SK-N-SH (cell line): ENCODE results near the gene DTNBP1. TPM values are rescaled to one million over a fixed set of nuclear protein-coding genes. Genes with fewer than 3 reads are reported as not detected.
"Not testable (repeated sequence)": the region's sequence is repeated elsewhere in the genome, so short reads cannot be mapped to it uniquely, and the experiment has no call there.

Experiments
- CTCF ChIA-PET: fragments of 300-600, 350-600 bp; formaldehyde crosslinking; extraction: SDS; loops from one replicate; lab custom pipeline; 2021; lab: Yijun Ruan, JAX
- POLR2A ChIA-PET: fragments of 350-600 bp; sonication (Branson Sonifier 250); formaldehyde crosslinking; extraction: SDS; loops from one replicate; lab custom pipeline; 2020; ENCODE audit warnings: antibody characterized with exemption, inconsistent platforms; lab: Yijun Ruan, JAX
- DNase-seq: peaks from one replicate; pipeline ENCODE4 v3.0.0; 2012
- H2AFZ ChIP-seq: fragments of 200-600 bp; sonication (generic); 2 replicates; pipeline ENCODE4 v1.8.1; 2016; ENCODE audit warnings: antibody characterized with exemption, mild to moderate bottlenecking, low read depth
- H3F3A ChIP-seq: fragments of 200-600 bp; sonication (generic); replicated peaks from 2 replicates; pipeline ENCODE3; 2016; ENCODE audit warnings: antibody characterized with exemption, mild to moderate bottlenecking; ENCODE audit not compliant: insufficient read depth
- H3K27ac ChIP-seq, 2 experiments: fragments of 200-500 bp in 1 of 2; fragments of 200-600 bp in 1 of 2; sonication (Bioruptor generic) in 1 of 2; sonication (generic), shearing (Covaris generic) in 1 of 2; 2 replicates each; pipeline versions ENCODE4 v1.5.1 to v1.6.1; 2014 to 2016; ENCODE audit warnings: low read depth in 2 of 2, inconsistent platforms in 1 of 2, low read length in 1 of 2, mild to moderate bottlenecking in 1 of 2, mixed read lengths in 1 of 2
- H3K27me3 ChIP-seq: fragments of 200-600 bp; sonication (generic), shearing (Covaris generic); 2 replicates; pipeline ENCODE4 v1.6.1; 2016; ENCODE audit warnings: mixed run types; ENCODE audit not compliant: insufficient read depth
- H3K36me3 ChIP-seq, 2 experiments: fragments of 200-500 bp in 1 of 2; fragments of 200-600 bp in 1 of 2; sonication (Bioruptor generic) in 1 of 2; sonication (generic) in 1 of 2; replicated peaks in 1 of 2; 2 replicates each; pipeline versions ENCODE3 to v1.5.1; 2014 to 2016; ENCODE audit warnings: low read length in 1 of 2, mild to moderate bottlenecking in 1 of 2; ENCODE audit not compliant: insufficient read depth in 2 of 2, control insufficient read depth in 1 of 2
- H3K4me1 ChIP-seq, 2 experiments: fragments of 200-500 bp in 1 of 2; fragments of 200-600 bp in 1 of 2; sonication (Bioruptor generic) in 1 of 2; sonication (generic), shearing (Covaris generic) in 1 of 2; 2 replicates each; pipeline versions ENCODE4 v1.5.1 to v1.6.1; 2014 to 2016; ENCODE audit warnings: low read depth in 1 of 2, low read length in 1 of 2, mixed run types in 1 of 2; ENCODE audit not compliant: insufficient read depth in 2 of 2, control insufficient read depth in 1 of 2
- H3K4me2 ChIP-seq: fragments of 200-600 bp; sonication (generic), shearing (Covaris generic); 2 replicates; pipeline ENCODE4 v1.6.1; 2017; ENCODE audit warnings: mixed run types
- H3K4me3 ChIP-seq, 2 experiments: fragments of 200-500 bp in 1 of 2; fragments of 200-600 bp in 1 of 2; sonication (Bioruptor generic) in 1 of 2; sonication (generic), shearing (Covaris generic) in 1 of 2; 2 replicates each; pipeline versions ENCODE4 v1.5.1 to v1.8.1; 2014 to 2016; ENCODE audit warnings: low read depth in 2 of 2, inconsistent platforms in 1 of 2, low read length in 1 of 2, mild to moderate bottlenecking in 1 of 2, mixed read lengths in 1 of 2, moderate library complexity in 1 of 2
- H3K79me2 ChIP-seq: fragments of 200-600 bp; sonication (generic); 2 replicates; pipeline ENCODE4 v1.8.1; 2017; ENCODE audit warnings: mild to moderate bottlenecking; ENCODE audit not compliant: insufficient read depth
- H3K9ac ChIP-seq: fragments of 200-600 bp; sonication (generic); 2 replicates; pipeline ENCODE4 v1.6.1; 2017; ENCODE audit warnings: mixed run types
- H3K9me2 ChIP-seq: fragments of 200-600 bp; sonication (generic); 2 replicates; pipeline ENCODE4 v1.6.1; 2017; ENCODE audit warnings: mixed run types
- H3K9me3 ChIP-seq: fragments of 200-600 bp; sonication (generic); 2 replicates; pipeline ENCODE4 v1.6.1; 2017; ENCODE audit warnings: mixed run types, mild to moderate bottlenecking, moderate library complexity
- H4K20me1 ChIP-seq: fragments of 200-600 bp; sonication (generic); 2 replicates; pipeline ENCODE4 v1.6.1; 2017; ENCODE audit warnings: mild to moderate bottlenecking, mixed run types; ENCODE audit not compliant: insufficient read depth
- FOXM1 ChIP-seq: IDR thresholded peaks from 2 replicates; pipeline ENCODE4 v1.4.0; 2012; ENCODE audit warnings: low read depth, mild to moderate bottlenecking
- JUND ChIP-seq: IDR thresholded peaks from 2 replicates; pipeline ENCODE4 v1.4.0; 2012
- MEF2A ChIP-seq: IDR thresholded peaks from 2 replicates; pipeline ENCODE4 v1.4.0; 2012; ENCODE audit warnings: low read depth, borderline replicate concordance
- RFX5 ChIP-seq: IDR thresholded peaks from 2 replicates; pipeline ENCODE4 v1.6.1; 2012; ENCODE audit warnings: mild to moderate bottlenecking, improper control_type of control experiment, low read length
- SMC3 ChIP-seq: IDR thresholded peaks from 2 replicates; pipeline ENCODE4 v1.6.1; 2012; ENCODE audit warnings: low read depth, low read length, improper control_type of control experiment
- TAF1 ChIP-seq: IDR thresholded peaks from 2 replicates; pipeline ENCODE4 v1.6.1; 2012; ENCODE audit warnings: low read depth, mild to moderate bottlenecking, low read length, moderate library complexity, borderline replicate concordance
- YY1 ChIP-seq: IDR thresholded peaks from 2 replicates; pipeline ENCODE4 v1.4.0; 2012; ENCODE audit warnings: low read depth, mild to moderate bottlenecking
- WGBS: methylation state at CpG from one replicate; pipeline ENCODE4 v1.1.6; 2017; ENCODE audit warnings: low lambda C conversion rate; 5-methylcytosine and 5-hydroxymethylcytosine counted together
- polyA plus RNA-seq, 3 experiments: library from polyadenylated mRNA; depleted of rRNA; stranded (reverse); fragments of >200 nt; gene quantifications; 2 replicates each; pipeline ENCODE4 v1.2.3, GENCODE V29; 2012
- TF ChIP-seq, protein P1 (sequence below): IDR thresholded peaks from 2 replicates; pipeline ENCODE4 v1.4.0; 2012; ENCODE audit warnings: low read depth, borderline replicate concordance
- TF ChIP-seq, protein P2 (sequence below): IDR thresholded peaks from 2 replicates; pipeline ENCODE4 v1.4.0; 2012; ENCODE audit warnings: low read depth, borderline replicate concordance
- TF ChIP-seq, protein P3 (sequence below): fragments of 200-600 bp; sonication (generic); IDR thresholded peaks from 2 replicates; pipeline ENCODE4 v1.6.1; 2017; ENCODE audit warnings: antibody characterized with exemption, mild to moderate bottlenecking, moderate library complexity
- TF ChIP-seq, protein P4 (sequence below): fragments of 150-350 bp; IDR thresholded peaks from 2 replicates; pipeline ENCODE4 v1.6.1; 2017; ENCODE audit warnings: antibody characterized with exemption, low read length, low read depth, borderline replicate concordance

DTNBP1 gene
- polyA plus RNA-seq, 1 of the 3 experiments (the other 2 are of a cell fraction), result 19.7 TPM

DNA sequence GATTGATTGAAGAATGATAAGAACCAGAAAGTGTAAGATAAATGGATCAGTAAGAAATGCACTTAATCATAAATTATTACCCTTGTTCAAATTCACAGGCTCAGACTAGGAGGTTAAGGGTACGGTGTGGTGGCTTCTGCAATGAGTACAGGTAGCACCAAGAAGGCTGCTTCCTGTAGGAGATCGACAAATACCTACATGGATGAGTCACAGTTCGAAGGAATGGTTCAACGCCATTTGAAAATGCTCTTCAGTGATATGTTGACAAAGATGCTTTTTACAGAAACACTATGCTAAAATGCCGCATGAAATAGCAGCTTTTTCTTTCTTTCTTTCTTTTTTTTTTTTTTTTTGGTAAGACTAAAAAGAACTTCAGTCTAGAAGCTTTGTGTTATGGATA is 116.2 kb downstream of the DTNBP1 start:
- no peak for DNase-seq

DNA sequence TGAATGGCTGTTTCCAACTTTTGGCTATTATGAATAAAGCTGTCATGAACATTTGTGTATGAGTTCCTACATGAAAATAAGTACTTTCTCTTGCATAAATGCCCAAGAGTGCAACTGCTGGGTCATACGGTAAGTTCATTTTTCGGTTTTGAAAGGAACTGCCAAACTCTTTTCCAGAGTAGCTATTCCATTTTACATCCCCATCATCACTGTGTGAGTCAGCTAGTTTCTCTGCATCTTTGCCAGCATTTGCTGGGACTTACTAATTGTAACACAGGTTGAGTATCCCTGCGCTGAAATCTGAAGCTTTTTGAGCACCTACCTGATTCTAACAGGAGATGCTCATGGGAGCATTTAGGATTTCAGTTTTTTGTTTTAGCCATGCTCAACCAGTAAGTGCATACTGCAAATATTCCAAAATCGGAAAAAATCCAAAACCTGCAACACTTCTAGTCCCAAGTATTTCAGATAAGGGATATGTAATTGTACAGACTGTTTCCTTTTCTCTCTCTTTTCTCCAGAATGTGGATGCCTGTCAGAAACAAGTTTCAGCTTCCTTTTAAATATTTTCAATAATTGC is 118.4 kb downstream of the DTNBP1 start:
- Histone ChIP-seq H3K9ac (no peak overlapping the region), H3K4me3 (no peak overlapping the region), H3K27ac (no peak overlapping the region), H3K9me3 (no peaks in the 10 kb centered on the region), H2AFZ (no peak overlapping the region), H3K9me2 (no peaks in the 10 kb centered on the region), H3K4me1 (peaks cover 0 to 3% of the 10 kb centered on the region in 2 experiments; a peak in 3 of 4 replicates), H3F3A (no peaks in the 10 kb centered on the region), H3K36me3 (no peaks in the 10 kb centered on the region), H4K20me1 (no peaks in the 10 kb centered on the region), H3K79me2 (no peaks in the 10 kb centered on the region), H3K4me2 (no peak overlapping the region), H3K27me3 (no peaks in the 10 kb centered on the region)
- 99% methylated on average over 4 of the region's 4 CpGs for WGBS
- TF ChIP-seq FOXM1 (no peak), JUND (no peak)
- TF ChIP-seq, protein P1, sequence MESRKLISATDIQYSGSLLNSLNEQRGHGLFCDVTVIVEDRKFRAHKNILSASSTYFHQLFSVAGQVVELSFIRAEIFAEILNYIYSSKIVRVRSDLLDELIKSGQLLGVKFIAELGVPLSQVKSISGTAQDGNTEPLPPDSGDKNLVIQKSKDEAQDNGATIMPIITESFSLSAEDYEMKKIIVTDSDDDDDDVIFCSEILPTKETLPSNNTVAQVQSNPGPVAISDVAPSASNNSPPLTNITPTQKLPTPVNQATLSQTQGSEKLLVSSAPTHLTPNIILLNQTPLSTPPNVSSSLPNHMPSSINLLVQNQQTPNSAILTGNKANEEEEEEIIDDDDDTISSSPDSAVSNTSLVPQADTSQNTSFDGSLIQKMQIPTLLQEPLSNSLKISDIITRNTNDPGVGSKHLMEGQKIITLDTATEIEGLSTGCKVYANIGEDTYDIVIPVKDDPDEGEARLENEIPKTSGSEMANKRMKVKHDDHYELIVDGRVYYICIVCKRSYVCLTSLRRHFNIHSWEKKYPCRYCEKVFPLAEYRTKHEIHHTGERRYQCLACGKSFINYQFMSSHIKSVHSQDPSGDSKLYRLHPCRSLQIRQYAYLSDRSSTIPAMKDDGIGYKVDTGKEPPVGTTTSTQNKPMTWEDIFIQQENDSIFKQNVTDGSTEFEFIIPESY, result no peak
- ChIA-PET POLR2A (no interaction called here), CTCF (interaction anchor here (0.7 to 1.9 kb wide), 2 partner anchors 21 to 79 kb away, joined by 3 to 6 read pairs; no protein-coding TSS in a partner anchor)
- DNase-seq, result no peak

More for the DNA sequence above, 116.2 kb downstream of the DTNBP1 start:
- WGBS, result 93% methylated on average over 5 of the region's 5 CpGs
- no peak overlapping the region for H3K27ac ChIP-seq
- no peak overlapping the region for H2AFZ ChIP-seq
- no peaks in the 10 kb centered on the region for H3F3A ChIP-seq
- TF ChIP-seq, protein P2, sequence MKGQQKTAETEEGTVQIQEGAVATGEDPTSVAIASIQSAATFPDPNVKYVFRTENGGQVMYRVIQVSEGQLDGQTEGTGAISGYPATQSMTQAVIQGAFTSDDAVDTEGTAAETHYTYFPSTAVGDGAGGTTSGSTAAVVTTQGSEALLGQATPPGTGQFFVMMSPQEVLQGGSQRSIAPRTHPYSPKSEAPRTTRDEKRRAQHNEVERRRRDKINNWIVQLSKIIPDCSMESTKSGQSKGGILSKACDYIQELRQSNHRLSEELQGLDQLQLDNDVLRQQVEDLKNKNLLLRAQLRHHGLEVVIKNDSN, result no peak
- TF ChIP-seq MEF2A (no peak), SMC3 (no peak), TAF1 (no peak), RFX5 (no peak), YY1 (no peak)
- TF ChIP-seq, protein P3, sequence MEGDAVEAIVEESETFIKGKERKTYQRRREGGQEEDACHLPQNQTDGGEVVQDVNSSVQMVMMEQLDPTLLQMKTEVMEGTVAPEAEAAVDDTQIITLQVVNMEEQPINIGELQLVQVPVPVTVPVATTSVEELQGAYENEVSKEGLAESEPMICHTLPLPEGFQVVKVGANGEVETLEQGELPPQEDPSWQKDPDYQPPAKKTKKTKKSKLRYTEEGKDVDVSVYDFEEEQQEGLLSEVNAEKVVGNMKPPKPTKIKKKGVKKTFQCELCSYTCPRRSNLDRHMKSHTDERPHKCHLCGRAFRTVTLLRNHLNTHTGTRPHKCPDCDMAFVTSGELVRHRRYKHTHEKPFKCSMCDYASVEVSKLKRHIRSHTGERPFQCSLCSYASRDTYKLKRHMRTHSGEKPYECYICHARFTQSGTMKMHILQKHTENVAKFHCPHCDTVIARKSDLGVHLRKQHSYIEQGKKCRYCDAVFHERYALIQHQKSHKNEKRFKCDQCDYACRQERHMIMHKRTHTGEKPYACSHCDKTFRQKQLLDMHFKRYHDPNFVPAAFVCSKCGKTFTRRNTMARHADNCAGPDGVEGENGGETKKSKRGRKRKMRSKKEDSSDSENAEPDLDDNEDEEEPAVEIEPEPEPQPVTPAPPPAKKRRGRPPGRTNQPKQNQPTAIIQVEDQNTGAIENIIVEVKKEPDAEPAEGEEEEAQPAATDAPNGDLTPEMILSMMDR, result no peak
- TF ChIP-seq, protein P4, sequence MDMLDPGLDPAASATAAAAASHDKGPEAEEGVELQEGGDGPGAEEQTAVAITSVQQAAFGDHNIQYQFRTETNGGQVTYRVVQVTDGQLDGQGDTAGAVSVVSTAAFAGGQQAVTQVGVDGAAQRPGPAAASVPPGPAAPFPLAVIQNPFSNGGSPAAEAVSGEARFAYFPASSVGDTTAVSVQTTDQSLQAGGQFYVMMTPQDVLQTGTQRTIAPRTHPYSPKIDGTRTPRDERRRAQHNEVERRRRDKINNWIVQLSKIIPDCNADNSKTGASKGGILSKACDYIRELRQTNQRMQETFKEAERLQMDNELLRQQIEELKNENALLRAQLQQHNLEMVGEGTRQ, result no peak
- TF ChIP-seq, all 33 proteins: peak for 0
- H3K9ac ChIP-seq, result no peak overlapping the region
- no peaks in the 10 kb centered on the region for H3K36me3 ChIP-seq
- no peaks in the 10 kb centered on the region for H3K79me2 ChIP-seq
- POLR2A ChIA-PET, result no interaction called here
- CTCF ChIA-PET, result no interaction called here
- no peaks in the 10 kb centered on the region for H3K9me3 ChIP-seq
- H3K27me3 ChIP-seq, result no peaks in the 10 kb centered on the region
- no peaks in the 10 kb centered on the region for H3K9me2 ChIP-seq
- no peak overlapping the region for H3K4me3 ChIP-seq
- H3K4me2 ChIP-seq, result no peak overlapping the region
- peaks cover 0 to 11% of the 10 kb centered on the region in 2 experiments; a peak in 3 of 4 replicates for H3K4me1 ChIP-seq
- H4K20me1 ChIP-seq, result no peaks in the 10 kb centered on the region

DNA sequence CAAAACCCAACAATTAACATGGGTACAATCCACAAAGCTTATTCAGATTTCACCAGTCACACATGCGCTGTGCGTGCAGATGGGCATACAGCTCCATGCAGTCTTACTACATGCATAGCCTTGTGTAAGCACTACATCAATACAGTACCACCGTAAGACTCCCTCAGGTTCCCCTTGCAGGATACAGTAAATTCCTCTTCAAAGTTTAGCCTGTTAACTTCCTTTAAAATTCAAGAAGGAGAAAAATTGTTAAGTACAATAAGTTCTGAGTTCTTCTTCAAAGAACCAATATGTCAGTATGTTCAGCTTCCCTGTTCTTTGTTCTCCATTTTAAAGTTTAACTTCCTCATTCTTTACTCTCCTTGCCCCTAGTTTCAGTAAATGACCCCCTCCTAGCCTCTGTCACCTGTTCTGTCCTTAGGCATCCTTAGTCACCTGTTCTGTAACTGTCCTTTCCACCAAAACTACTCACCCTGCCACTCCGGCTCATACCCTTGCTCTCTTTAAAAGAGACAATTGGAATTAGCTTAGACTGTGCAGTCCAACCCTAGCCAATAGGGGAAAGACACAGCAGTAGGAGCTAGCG is 119.4 kb downstream of the DTNBP1 start:
- H3K4me2 ChIP-seq, H3K27me3 ChIP-seq, H3K27ac ChIP-seq, H3K9me3 ChIP-seq, H4K20me1 ChIP-seq, H3F3A ChIP-seq, H3K4me1 ChIP-seq, H2AFZ ChIP-seq, POLR2A ChIA-PET, H3K9me2 ChIP-seq, H3K79me2 ChIP-seq, H3K36me3 ChIP-seq, DNase-seq, H3K4me3 ChIP-seq, H3K9ac ChIP-seq: not testable (repeated sequence)
- CTCF ChIA-PET, result interaction anchor here (1.2 to 1.9 kb wide), 2 partner anchors 16 to 20 kb away, joined by 3 to 6 read pairs; no protein-coding TSS in a partner anchor
- 96% methylated on average over 5 of the region's 5 CpGs for WGBS
